ENCODE results near the gene TNS1. TPM values are rescaled to one million over a fixed set of nuclear protein-coding genes. Genes with fewer than 3 reads are reported as not detected.

TNS1 gene
- total RNA-seq, 1 experiment from 2014 or later, result 3.4 TPM

DNA sequence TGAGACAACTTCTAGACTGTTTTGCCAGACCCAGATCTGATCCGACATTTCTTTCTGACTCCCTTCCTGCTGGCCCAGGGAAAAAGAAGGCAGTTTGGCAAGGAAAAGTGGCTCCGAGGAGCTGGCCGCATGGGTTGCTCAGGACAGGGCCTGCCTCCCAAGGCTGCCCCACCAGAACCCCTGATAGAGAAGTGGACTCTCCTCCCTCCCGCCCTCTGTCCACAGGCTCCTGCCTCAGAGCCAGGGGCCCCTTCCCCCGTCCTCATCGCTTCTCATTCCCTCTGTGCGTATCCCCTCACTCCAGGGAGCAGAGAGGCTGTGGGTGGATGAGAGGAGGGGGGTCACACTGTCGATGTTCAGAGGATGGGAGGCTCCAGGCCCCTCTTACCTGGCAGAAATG is 110.2 kb downstream of the TNS1 start:
- no peak overlapping the region for H2BK15ac ChIP-seq (ENCODE audit: low read depth, low read length)
- no peaks in the 10 kb centered on the region for H3K79me1 ChIP-seq (ENCODE audit: insufficient read depth, low read depth, low read length, poor library complexity, severe bottlenecking)
- H2BK5ac ChIP-seq (ENCODE audit: insufficient read length, low read length), result no peak overlapping the region
- TF ChIP-seq, protein P1, sequence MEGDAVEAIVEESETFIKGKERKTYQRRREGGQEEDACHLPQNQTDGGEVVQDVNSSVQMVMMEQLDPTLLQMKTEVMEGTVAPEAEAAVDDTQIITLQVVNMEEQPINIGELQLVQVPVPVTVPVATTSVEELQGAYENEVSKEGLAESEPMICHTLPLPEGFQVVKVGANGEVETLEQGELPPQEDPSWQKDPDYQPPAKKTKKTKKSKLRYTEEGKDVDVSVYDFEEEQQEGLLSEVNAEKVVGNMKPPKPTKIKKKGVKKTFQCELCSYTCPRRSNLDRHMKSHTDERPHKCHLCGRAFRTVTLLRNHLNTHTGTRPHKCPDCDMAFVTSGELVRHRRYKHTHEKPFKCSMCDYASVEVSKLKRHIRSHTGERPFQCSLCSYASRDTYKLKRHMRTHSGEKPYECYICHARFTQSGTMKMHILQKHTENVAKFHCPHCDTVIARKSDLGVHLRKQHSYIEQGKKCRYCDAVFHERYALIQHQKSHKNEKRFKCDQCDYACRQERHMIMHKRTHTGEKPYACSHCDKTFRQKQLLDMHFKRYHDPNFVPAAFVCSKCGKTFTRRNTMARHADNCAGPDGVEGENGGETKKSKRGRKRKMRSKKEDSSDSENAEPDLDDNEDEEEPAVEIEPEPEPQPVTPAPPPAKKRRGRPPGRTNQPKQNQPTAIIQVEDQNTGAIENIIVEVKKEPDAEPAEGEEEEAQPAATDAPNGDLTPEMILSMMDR (conservative IDR thresholded peaks at IDR 0.05), result no peak
- Mint-ChIP-seq H3K36me3 (ENCODE audit: insufficient read depth in 1 of 3, low read depth in 3 of 3) (no peaks in the 10 kb centered on the region), H3K4me1 (no peaks in the 10 kb centered on the region), H3K4me3 (no peak overlapping the region), H3K9me3 (no peaks in the 10 kb centered on the region), H3K27me3 (ENCODE audit: low read depth) (no peaks in the 10 kb centered on the region), H3K27ac (no peak overlapping the region)
- no peak for DNase-seq
- no peak overlapping the region for H4K8ac ChIP-seq (replicated peaks; ENCODE audit: insufficient read length, low read depth, low read length)
- no peak overlapping the region for H2BK120ac ChIP-seq (ENCODE audit: low read depth, low read length, poor library complexity, severe bottlenecking)
- no peak overlapping the region for H2AK5ac ChIP-seq (ENCODE audit: insufficient read length, low read length)
- no peak overlapping the region for H3T11ph ChIP-seq (ENCODE audit: low read length)
- H3K23ac ChIP-seq (ENCODE audit: insufficient read length, low read depth, low read length), result no peak overlapping the region
- no peak overlapping the region for H4K91ac ChIP-seq (ENCODE audit: insufficient read length, low read depth, low read length)
- no peak overlapping the region for H3K56ac ChIP-seq (ENCODE audit: insufficient read length, low read depth, low read length)
- no peaks in the 10 kb centered on the region for H4K20me1 ChIP-seq (ENCODE audit: control insufficient read depth, insufficient read depth, insufficient read length)
- no peak overlapping the region for H3K14ac ChIP-seq (ENCODE audit: insufficient read depth, low read length)
- H3K9ac ChIP-seq (ENCODE audit: extremely low read depth, insufficient read length, low read length), result no peak overlapping the region
- no peak overlapping the region for H2BK12ac ChIP-seq (ENCODE audit: insufficient read length, low read depth, low read length)
- no peak overlapping the region for H2BK20ac ChIP-seq (ENCODE audit: low read depth, low read length, poor library complexity, severe bottlenecking)
- no peaks in the 10 kb centered on the region for H3K27me3 ChIP-seq (ENCODE audit: insufficient read depth, low read length)
- no peaks in the 10 kb centered on the region for H3K4me1 ChIP-seq (ENCODE audit: insufficient read depth, low read length)
- no peak overlapping the region for H4K5ac ChIP-seq (ENCODE audit: insufficient read length, low read depth, low read length)
- H3K4me2 ChIP-seq (ENCODE audit: insufficient read depth, insufficient read length, low read length), result no peak overlapping the region
- H3K23me2 ChIP-seq (ENCODE audit: insufficient read length, low read depth, low read length, poor library complexity, severe bottlenecking), result no peaks in the 10 kb centered on the region
- no peak overlapping the region for H2AFZ ChIP-seq (ENCODE audit: low read length)
- no peak overlapping the region for H3K4ac ChIP-seq (ENCODE audit: low read depth, low read length)
- H3K18ac ChIP-seq (ENCODE audit: insufficient read length, low read depth, low read length), result no peak overlapping the region
- H3K79me2 ChIP-seq (ENCODE audit: insufficient read depth, low read length), result no peaks in the 10 kb centered on the region
- WGBS (ENCODE audit: extremely low coverage, insufficient read length, low lambda C conversion rate), result no CpG with 5 or more reads among the region's 8 CpGs
- no peaks in the 10 kb centered on the region for H3K9me3 ChIP-seq (ENCODE audit: control insufficient read depth, low read depth, low read length)
- no peak overlapping the region for H3K27ac ChIP-seq (ENCODE audit: insufficient read length, low read depth, low read length)
